GM18870 (cell line): ENCODE results near the gene APOBR.
"Not testable (repeated sequence)": the region's sequence is repeated elsewhere in the genome, so short reads cannot be mapped to it uniquely, and the experiment has no call there.

Experiments
- ATAC-seq: cut with Tn5 transposase; IDR thresholded peaks from one replicate; pipeline ENCODE4 v1.9.1; 2021; ENCODE audit warnings: moderate library complexity; ENCODE audit not compliant: unreplicated experiment

APOBR gene, protein sequence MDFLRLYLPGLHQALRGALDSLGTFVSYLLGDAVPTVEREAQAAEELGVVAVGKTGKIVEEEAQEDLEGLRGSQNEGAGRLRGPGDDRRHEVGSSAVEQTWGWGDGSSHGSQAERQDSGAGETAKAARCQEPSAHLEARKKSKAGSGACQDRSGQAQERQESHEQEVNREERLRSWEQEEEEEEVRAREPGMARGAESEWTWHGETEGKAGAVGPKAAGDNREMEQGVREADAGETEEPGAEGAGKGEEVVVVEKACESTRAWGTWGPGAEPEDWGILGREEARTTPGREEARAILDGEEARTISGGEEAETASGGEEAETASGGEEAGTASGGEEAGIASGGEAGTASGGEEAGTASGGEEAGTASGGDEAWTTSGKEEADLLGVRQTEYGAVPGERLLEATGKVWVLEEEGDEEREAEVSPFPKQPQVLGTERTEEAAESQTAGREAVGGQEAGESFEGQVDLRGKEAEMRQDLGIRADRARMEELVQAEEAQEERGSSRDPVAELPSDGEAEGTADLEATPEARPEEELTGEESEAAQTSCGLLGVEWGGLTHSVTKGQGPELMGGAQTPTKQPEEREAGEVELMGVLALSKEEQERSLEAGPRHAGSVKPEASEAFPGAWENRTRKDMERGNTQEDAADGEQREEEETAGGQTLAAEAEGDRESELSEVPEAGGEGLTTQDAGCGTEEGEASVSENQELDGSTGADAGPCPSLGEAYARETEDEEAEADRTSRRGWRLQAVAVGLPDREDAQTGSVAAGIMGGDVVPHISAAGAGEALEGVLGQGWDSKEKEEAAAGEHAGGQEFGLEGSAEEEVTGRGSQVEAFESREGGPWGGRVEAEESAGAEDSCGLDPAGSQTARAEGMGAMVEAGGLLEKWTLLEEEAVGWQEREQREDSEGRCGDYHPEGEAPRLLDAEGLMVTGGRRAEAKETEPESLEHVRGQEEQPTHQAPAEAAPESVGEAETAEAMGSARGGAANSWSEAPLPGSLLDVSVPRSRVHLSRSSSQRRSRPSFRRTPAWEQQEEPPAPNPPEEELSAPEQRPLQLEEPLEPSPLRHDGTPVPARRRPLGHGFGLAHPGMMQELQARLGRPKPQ

DNA sequence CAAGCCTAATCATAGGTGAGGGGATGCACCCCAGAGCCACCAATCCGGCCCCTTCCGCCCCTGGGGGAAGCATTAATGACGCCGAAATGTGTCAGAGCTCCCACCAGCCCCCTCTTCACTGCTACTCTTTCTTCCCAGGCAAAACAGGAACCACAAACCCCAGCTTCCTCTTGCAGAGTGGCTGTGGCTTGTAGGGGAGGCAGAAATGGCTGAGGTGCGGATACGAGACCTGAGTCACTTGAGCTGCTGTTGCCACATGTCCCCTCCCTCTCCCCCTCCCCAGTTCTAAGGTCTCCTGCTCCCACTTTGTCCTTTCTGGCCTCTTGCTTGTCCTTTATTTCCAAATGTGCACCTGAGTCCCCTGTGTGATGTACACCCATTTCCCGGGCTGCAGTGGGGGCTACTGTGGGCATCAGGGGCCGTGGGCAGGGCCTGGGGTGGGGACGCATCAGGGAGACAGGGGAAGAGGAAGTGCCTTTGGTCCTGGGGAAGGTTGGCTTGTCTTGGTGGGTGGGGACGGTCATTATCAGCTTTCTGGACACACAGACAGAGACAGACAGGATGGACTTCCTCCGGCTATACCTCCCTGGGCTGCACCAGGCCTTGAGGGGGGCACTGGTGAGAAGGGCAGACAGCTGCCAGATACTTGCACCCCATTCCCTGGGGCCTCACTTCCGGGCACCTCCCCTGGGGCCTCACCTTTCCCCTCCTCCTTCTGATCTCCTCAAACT, at the start of gene APOBR:
Gene APOBR (plus strand): TSS at position 523 of the 731 bp plus-strand sequence. CDS start 39 bp downstream, at position 562.
- peak; percentile 40 for ATAC-seq

DNA sequence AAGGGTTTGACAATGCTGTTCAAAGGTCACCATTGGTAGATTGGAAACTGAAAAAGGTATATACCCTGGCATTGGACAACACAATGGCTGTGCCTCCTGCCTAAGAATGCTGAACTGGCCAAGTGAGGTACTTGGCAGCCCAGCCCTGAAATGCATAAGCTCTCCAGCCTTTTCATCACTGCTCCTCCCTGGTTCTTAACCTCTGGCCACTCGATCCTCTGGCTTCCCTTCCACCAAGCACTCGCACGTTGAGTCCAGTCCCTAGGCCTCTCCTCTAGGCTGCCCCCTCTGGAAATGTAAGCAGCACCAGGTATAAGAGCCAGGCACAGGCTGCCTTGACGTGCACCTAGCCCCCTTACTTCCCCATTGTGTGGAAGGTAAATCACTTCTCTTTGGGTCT, 48.1 kb upstream of the APOBR start:
- ATAC-seq = not testable (repeated sequence)

DNA sequence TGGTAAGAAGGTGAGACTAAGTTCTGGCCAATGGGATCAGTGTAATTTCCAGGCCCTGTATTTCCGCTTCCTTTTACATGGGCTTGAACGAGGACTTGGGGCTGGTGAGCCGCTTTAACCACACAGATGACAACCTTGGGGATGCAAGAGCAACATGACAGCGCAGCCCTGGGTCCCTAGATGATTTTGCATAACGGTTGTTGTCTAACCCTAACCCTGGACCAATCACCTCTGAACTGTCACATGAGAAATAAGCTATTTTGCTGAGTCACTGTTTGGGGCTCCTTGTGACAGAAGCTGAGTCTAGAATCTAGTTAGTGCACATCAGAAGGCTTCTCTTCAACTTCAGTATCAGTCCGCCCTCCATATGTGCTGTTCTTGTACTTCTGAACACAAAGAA, 47.4 kb upstream of the APOBR start:
- ATAC-seq = not testable (repeated sequence)

DNA sequence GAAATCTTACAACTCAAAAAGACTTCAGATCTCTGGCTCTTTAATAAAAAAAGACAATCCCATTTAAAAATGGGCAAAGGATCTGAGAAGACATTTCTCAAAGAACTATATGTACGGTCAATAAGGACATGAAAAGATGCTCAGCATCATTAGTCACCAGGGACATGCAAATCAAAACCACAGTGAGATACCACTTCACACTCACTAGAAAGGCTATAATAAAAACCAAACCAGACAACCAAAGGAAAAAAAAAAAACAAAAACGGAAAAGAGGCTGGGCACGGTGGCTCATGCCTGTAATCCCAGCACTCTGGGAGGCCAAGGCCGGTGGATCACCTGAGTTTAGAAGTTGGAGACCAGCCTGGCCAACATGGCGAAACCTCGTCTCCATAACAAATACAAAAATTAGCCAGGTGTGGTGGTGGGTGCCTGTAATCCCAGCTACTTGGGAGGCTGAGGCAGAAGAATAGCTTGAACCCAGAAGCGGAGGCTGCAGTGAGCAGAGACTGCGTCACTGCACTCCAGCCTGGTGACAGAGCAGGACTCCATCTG, 20.7 kb upstream of the APOBR start:
- no peak for ATAC-seq

DNA sequence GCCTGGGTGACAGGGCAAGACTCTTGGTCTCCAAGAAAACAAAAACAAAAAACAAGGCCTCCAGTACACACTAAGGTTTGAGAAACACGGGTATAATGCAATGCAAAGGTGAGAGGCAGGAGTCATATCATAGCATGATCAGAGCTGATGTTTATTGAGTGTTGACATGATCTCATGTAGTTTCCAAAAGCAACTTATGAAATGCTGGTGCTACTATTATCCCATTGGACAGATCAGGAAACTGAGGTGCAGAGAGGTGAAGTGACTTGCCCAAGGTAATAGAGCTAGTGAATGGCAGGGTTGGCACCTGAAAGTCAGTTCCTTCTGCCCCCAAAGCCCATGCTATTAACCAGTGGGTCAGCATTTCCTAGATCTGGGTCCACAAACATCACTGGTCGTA, 19.2 kb upstream of the APOBR start:
- no peak for ATAC-seq

DNA sequence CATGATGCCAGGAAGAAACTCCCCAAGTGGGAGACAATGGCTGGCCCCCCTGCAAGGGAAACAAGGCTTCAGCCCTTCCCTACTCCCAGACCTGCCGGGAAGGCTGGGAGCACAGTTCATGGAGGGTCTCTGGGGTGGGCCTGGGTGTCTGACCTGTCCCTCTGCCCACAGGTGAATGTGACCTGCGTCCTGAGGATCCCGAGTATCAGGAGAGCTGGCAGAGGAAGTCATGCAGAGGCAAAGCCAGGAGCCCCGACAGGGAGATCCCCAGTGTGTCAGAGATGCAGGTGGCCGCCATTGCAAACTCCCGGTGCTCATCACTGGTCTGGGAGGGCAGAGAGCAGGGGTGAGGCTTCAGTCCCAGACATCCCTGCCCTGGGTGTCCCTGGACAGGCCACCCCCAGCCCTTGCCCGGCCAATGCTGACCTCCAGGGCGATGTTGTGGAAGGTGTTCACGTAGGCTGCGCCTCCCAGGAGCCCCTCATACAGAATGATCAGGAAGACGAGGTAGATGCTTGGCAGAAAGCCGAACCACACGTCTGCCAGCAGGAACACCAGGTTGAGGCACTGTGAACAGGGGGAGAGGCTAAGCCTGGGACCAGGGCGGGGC, 17.0 kb upstream of the APOBR start:
- no peak for ATAC-seq

DNA sequence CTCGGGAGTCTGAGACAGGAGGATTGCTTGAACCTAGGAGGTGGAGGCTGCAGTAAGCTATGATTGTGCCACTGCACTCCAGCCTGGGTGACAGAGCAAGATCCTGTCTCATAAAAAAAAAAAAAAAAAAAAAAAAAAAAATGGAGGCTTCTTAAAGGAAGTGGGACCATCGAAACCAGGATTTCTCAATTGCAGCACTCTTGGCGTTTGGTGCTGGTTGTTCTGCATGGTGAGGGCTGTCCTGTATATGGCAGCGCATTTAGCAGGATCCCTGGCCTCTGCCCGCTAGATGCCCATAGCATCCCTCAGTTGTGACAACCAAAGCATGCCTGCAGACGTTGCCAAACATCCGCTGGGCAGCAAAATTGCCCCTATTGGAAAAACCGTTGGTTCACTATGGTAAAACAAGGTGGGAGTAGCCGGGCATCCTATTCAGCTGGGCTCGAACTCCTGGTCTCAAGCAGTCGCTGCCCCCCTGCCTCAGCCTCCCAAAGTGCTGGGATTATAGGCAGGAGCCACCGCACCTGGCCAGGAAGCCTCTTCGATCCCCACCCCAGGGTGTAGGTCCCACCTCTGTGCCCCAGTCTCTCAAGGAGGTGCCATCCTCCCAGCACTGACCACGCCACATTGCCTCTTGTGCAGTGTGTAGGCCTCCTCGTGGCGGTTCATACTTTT, 15.8 kb upstream of the APOBR start:
- no peak for ATAC-seq

DNA sequence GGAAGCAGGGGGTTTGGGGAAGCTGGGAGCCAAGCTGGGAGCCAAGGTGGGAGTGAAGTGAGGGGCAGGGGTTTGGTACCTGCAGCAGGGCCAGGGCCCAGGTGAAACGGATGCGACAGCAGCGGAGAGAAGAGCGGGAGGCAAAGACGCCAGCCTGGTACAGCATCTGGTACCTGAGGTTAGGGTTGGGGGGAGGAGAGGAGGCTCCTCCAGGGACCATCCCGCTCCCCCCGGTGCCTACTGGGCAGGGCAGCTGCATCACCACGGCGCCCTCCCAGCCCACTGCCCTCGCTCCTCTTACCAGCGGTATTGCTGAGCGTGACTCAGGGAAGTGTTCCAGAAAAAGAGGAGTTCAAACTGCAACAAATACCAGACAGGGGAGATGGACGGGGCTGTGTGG, 12.4 kb upstream of the APOBR start:
- ATAC-seq = no peak

DNA sequence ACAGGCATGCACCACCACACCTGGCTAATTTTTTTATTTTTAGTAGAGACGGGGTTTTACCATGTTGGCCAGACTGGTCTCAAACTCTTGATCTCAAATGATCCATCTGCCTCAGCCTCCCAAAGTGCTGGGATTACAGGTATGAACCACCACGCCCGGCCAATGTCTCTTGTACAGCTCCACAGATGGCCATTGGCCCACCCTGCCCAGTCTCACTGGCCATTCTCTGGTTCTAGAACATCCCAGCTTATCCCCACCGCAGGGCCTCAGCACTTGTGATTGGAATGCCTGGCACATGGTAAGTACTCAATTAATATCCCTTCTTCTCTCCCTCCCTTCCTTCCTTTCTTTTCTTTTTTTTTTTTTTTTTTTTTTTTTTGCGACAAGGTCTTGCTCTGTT, 11.1 kb upstream of the APOBR start:
- ATAC-seq = not testable (repeated sequence)

DNA sequence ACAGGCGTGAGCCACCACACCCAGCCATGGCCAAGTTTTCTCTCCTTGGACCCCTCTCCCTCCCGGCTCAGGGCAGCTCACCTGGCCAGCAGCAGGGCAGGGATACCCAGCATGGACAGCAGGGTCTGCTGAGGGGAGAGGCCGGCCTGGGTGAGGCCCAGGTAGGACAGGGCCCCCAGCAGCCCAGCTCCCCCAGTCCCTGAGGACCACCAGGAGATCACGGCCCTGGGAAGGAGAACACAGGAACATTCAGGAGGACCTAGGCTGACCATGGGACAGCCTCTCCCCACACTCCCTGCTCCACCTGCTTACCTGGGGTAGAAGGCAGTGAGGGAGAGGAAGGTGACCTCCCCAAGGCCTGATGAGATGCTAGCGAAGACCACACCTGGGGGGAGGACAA, 8.2 kb upstream of the APOBR start:
- no peak for ATAC-seq

DNA sequence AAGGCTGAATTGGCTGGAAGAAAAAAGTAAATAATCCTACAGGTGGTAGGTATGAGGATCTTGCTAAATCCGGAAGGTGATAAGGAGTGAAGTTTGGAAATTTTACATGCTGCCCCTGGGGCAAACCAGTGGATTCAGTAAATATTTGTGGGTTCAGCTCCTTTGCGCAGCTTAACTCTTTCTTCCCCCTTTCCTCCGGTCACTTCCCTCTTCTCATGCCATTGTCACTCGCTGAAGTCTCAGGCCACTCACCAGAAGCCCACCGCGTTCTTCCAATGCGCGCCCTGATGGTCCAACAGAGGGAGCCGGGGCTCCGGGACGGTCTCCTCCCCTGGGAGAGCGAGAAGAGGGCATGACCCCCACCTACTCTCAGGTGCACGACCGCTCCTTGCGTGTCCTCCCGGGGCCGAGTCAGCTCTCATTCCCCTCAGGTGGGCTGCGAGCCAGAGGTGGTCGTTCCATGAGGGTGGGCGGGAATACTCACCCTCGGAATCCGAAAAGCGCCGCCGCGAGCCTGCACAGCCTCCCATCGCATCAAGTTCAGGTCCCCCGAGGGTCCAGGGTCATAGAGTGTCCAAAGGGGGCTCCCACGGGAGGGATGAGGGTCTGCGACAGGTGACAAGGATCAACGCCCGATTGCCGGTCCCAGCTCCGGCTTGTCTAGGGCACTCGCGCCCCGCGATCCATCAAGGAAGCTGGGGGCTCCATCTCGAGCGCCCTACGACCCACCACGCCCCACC, 3.0 kb upstream of the APOBR start:
- no peak for ATAC-seq

DNA sequence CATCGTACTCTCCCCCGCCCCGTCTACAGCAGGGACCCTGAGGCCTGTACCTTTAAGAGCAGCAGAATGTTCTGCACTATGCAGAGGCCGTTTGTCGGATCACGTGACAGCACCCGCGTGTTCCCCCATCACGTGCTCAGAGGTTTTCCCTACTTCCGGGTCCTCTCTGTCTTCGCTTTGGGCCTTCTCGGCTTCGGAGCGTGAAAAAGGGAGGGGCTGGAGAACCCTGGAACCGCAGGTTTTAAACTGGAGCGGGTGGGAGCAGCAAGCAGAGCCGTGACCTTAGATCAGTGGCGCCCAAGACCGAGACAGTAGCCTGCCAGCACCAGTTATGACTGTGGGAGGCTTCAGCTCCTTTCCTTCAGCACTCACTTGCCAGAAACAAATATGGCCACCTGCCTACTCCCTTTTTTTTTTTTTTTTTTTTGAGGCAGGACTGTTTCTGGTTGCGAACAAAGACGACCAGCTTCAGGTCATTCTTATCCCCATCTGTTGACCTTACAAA, 2.4 kb upstream of the APOBR start, which contains the start of gene CLN3:
Gene CLN3 (minus strand): TSS at position 105 of the 505 bp plus-strand sequence. CDS start 315 bp downstream, outside the sequence.
- ATAC-seq = peak; percentile 50

DNA sequence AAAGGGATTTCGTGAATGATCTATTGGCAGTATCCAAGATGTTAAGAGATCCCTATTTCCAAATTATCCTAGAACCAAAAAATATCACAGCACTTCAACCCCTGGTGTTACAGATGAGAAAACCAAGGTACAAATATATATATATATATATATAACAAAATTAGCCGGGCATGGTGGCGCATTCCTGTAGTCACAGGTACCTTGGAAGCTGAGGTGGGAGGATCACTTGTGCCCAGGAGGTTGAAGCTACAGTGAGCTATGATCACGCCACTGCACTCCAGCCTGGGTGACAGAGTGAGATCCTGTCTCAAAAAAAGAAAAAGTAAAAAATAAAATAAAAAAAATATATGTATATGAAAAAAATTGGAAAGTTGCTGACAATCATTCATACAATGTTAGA, 1.9 kb upstream of the APOBR start:
- ATAC-seq = no peak

DNA sequence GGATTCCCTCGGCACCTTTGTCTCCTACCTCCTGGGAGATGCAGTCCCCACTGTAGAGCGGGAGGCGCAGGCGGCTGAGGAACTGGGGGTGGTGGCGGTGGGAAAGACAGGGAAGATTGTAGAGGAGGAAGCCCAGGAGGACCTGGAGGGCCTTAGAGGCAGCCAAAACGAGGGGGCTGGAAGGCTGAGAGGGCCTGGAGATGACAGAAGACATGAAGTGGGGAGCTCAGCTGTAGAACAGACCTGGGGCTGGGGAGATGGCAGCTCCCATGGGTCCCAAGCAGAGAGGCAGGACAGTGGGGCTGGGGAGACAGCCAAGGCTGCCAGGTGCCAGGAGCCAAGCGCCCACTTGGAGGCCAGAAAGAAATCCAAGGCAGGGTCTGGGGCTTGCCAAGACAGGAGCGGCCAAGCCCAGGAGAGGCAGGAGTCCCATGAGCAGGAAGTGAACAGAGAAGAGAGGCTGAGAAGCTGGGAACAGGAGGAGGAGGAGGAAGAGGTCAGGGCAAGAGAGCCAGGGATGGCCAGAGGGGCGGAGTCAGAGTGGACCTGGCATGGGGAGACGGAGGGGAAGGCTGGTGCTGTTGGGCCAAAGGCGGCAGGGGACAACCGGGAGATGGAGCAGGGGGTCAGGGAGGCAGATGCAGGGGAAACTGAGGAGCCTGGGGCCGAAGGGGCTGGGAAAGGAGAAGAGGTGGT, 803 bp downstream of the APOBR start:
- no peak for ATAC-seq

DNA sequence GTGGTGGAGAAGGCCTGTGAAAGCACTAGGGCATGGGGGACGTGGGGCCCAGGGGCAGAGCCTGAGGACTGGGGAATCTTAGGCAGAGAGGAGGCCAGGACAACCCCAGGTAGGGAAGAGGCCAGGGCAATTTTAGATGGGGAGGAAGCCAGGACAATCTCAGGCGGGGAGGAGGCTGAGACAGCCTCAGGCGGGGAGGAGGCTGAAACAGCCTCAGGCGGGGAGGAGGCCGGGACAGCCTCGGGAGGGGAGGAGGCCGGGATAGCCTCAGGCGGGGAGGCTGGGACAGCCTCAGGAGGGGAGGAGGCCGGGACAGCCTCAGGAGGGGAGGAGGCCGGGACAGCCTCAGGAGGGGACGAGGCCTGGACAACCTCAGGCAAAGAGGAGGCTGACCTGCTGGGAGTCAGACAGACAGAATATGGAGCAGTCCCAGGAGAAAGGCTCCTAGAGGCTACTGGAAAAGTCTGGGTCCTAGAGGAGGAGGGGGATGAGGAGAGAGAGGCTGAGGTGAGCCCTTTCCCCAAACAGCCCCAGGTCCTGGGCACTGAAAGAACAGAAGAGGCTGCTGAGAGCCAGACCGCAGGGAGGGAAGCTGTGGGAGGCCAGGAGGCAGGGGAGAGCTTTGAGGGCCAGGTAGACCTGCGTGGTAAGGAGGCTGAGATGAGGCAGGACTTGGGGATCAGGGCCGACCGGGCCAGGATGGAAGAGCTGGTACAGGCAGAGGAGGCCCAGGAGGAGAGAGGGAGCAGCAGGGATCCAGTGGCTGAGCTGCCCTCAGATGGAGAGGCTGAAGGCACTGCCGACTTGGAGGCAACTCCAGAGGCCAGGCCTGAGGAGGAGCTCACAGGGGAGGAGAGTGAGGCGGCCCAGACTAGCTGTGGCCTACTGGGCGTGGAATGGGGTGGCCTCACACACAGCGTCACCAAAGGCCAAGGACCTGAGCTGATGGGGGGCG, 1.6 kb downstream of the APOBR start:
- ATAC-seq = no peak

DNA sequence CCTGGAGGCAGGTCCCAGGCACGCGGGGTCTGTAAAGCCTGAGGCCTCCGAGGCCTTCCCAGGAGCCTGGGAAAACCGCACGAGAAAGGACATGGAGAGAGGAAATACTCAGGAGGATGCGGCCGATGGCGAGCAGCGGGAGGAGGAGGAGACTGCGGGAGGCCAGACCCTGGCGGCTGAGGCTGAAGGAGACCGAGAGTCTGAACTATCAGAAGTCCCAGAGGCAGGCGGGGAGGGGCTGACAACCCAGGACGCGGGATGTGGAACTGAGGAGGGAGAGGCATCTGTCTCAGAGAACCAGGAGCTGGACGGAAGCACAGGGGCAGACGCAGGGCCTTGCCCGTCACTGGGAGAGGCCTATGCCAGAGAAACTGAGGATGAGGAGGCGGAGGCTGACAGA, 2.4 kb downstream of the APOBR start:
- no peak for ATAC-seq

DNA sequence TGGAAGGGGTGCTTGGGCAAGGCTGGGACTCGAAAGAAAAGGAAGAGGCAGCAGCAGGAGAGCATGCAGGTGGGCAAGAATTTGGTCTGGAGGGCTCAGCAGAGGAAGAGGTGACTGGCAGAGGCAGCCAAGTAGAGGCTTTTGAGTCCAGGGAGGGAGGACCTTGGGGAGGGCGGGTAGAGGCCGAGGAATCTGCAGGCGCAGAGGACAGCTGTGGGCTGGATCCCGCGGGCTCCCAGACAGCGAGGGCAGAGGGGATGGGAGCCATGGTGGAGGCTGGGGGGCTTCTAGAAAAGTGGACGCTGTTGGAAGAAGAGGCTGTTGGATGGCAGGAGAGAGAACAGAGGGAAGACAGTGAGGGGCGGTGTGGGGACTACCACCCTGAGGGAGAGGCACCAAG, 2.9 kb downstream of the APOBR start:
- ATAC-seq = no peak
